Activated CD8-positive, alpha-beta memory T cell treated with anti-CD3 and anti-CD28 coated beads for 48 hours (primary cell): ENCODE results near the gene ESF1.

ENCODE experiments used
- DNase-seq, 3 experiments: peaks; one replicate each; pipeline ENCODE4 v3.0.0-alpha.2; 2020; ENCODE audit warnings: low read depth in 2 of 3, low spot score in 2 of 3

Gene ESF1

DNA sequence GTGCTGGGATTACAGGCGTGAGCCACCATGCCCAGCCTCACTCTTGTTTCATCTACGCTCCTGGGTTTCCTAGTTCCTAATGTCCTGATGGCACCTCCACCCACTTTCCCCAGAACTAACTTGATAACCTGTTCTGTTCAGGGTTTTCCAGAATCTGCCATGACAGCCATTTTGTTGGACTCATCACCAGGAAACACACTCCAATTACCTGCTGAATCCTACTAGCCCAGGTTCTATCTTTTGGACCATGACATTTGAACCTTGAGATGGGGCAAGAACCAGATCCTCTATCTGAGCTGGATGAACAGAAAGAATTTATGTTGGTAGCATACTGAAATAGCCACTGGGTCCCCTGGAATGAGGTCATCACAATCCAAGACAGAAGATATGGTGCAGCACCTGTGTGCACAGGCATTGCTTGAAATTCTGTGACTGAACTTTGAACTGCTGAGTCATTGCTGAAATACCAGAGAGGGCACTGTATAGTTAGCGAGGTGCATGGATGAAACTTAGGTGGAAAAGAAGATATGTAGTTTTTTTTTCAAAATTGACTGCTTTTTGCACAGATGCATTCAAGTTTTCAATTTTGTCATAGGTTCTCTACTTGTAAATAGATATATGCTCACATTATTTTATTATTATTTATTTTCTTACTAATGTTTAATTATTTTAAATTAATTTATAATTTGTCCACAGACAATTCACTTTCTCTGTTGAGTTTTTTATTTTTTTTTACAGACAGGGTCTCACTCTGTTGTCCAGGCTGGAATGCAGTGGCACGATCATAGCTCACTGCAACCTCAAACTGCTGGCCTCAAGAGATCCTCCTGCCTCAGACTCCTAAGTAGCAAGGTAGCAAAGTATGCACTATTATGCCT is 103.2 kb downstream of the ESF1 start:
- DNase-seq, result no peak

DNA sequence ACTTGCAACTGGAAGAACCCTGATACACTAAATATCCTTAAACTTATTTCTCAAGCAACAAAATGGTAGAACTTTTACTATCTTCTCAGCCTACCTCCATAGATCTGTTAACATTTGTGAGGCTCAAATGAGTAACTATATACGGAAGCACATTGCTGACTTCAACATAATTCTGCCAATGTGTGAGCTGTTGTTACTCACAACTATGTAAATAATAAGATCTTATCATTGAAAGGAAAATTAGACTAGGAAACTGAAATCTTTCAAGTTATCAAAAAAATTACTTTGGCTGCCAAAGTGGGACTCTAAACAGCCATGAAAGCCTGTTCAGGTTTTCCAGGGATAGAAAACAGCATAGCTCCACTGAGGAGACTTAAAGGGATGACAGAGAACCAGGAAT is 105.8 kb downstream of the ESF1 start:
- no peak for DNase-seq

- no peak for DNase-seq
These were observed 107.5 kb downstream of the ESF1 start for GRCh38 chr20:13677241-13677640.

DNA sequence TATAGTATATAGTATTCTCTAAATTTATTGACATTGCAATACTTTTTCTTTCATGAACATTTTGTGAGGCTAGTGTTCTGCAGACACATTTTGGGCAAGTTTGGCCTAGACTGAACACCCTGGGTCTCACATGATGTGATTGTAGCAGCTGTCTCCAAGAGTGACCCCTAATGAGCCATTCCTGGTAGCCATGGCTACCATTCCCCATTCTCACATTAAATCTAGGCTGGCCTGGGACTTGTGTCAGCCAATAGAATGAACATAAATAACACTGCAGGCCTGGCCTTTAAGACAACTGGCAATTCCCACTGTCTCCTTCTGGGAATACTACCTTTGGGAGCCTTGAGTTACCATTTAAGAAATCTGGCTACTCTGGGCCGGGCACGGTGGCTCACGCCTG is 108.0 kb downstream of the ESF1 start:
- DNase-seq, result no peak

DNA sequence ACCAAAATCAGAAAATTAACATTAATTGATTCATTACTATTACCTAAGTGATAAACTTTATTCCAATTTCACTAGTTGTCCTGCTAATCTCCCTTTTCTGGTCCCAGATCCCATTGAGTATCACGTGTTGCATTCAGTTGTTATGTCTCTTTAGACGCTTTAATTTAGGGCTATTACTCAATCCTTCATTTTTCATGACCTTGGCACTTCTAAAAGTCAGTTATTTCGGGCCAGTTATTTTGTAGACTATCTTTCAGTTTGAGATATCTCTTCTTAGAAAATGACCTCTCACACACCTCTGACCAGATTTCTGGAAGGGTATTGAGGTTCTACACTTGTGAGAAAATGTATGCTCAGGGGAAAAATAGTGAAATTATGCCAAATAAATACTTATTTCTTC is 112.0 kb downstream of the ESF1 start:
- no peak for DNase-seq

GRCh38 chr20:13671916-13672378 is 112.8 kb downstream of the ESF1 start:
- no peak for DNase-seq

DNA sequence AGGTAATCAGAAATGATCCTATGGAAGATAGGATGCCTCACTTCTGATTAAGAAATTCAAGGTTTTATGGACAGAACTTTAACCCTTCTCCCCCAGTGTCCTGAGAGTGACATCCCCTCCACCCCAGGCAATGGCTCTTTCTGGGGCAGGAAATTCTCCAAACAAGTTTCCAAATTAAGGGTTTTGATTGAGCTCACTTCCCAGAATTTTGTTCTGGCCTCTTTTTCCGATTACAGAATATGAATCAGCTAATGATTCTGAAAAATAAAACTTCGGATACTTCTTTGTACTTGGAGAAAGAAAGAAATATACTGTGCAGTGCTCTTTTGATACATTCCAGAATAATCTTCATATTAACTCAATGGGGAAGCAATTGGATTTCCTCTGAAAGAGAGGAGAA is 113.2 kb downstream of the ESF1 start:
- DNase-seq, result no peak

DNA sequence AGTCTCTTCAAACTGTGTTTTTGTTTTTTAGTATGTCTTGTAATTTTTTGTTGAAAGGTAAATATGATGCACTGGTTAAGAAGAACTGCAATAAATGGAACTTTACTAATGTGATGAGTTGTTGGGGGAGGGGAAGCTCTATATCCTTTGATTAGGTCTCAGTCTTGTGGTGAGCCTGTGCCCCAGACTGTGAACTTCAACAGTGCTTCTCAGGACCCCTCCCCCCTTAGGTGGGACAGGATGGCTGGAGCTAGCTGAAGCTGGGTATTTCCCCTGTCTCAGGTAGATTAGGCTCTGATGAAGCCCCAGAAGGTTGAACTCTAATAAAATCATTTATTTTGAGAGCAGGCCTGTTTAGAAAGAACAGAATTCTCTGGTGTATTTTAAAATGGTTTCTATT is 114.6 kb downstream of the ESF1 start:
- no peak for DNase-seq

- DNase-seq, result no peak
These were observed 118.9 kb downstream of the ESF1 start for GRCh38 chr20:13665709-13666395.
